Measurements from ENCODE around the gene SH2D4B. TPM values are rescaled to one million over a fixed set of nuclear protein-coding genes. Genes with fewer than 3 reads are reported as not detected.

SH2D4B gene
- total RNA-seq, 1 experiment from 2014 or later, result 0.22 TPM

GRCh38 chr10:80671847-80672246 lies 134.1 kb downstream of the SH2D4B start:
- ChIA-PET CTCF (interaction anchor here (1.4 to 1.6 kb wide), 2 partner anchors 9 kb away, joined by 4 to 9 read pairs; no protein-coding TSS in a partner anchor), POLR2A (no interaction called here), RAD21 (ENCODE audit: low non-redundant PET in 1 of 2, low total read pairs in 2 of 2, uncharacterized antibody in 2 of 2, unreplicated experiment in 2 of 2) (no interaction called here)
- Histone ChIP-seq H3K27me3 (ENCODE audit: insufficient read depth, low read length) (no peaks in the 10 kb centered on the region; the same call in 1 of the 2 replicates), H3K4me1 (ENCODE audit: control insufficient read depth in 1 of 2, insufficient read depth in 2 of 2, low read length in 2 of 2) (no peaks in the 10 kb centered on the region), H3K79me2 (ENCODE audit: insufficient read depth, low read length) (no peaks in the 10 kb centered on the region), H3K9me3 (ENCODE audit: control insufficient read depth in 1 of 2, insufficient read depth in 1 of 2, low read depth in 1 of 2, low read length in 2 of 2) (no peaks in the 10 kb centered on the region), H3K27ac (ENCODE audit: low read depth, low read length) (no peak overlapping the region), H3K4me2 (ENCODE audit: low read length) (no peak overlapping the region), H3K9me2 (ENCODE audit: insufficient read depth) (no peaks in the 10 kb centered on the region), H3K9ac (ENCODE audit: low read length) (no peak overlapping the region), H3K36me3 (ENCODE audit: control insufficient read depth in 1 of 2, insufficient read depth in 2 of 2, low read length in 2 of 2) (no peaks in the 10 kb centered on the region), H3K4me3 (replicated peaks in 1 of 2; ENCODE audit: low read depth in 1 of 2, low read length in 2 of 2) (no peak overlapping the region), H4K20me1 (ENCODE audit: insufficient read depth) (no peaks in the 10 kb centered on the region), H2AFZ (ENCODE audit: low read depth, low read length, poor library complexity, severe bottlenecking) (no peak overlapping the region)
- TF ChIP-seq CBX3 (IDR thresholded peaks at IDR 0.05; ENCODE audit: low read depth), result no peak
- TF ChIP-seq SRF (IDR thresholded peaks at IDR 0.05; ENCODE audit: low read depth), result no peak
- no peak for TF ChIP-seq ZFX (IDR thresholded peaks at IDR 0.05)
- TF ChIP-seq CEBPB (IDR thresholded peaks at IDR 0.05; ENCODE audit: low read depth), result no peak
- TF ChIP-seq TCF7L2 (IDR thresholded peaks at IDR 0.05; ENCODE audit: borderline replicate concordance, extremely low read depth, insufficient read depth, insufficient read length), result no peak
- no peak for TF ChIP-seq SIN3A (IDR thresholded peaks at IDR 0.05; ENCODE audit: low read depth)
- no peak for TF ChIP-seq POLR2AphosphoS5 (IDR thresholded peaks at IDR 0.05; ENCODE audit: low read depth, low read length)
- no peak for TF ChIP-seq JUND (IDR thresholded peaks at IDR 0.05)
- TF ChIP-seq FOSL1 (IDR thresholded peaks at IDR 0.05; ENCODE audit: low read depth), result no peak
- no peak for TF ChIP-seq YY1 (IDR thresholded peaks at IDR 0.05; ENCODE audit: extremely low read depth, insufficient replicate concordance, low read depth, low read length)
- TF ChIP-seq, protein P1, sequence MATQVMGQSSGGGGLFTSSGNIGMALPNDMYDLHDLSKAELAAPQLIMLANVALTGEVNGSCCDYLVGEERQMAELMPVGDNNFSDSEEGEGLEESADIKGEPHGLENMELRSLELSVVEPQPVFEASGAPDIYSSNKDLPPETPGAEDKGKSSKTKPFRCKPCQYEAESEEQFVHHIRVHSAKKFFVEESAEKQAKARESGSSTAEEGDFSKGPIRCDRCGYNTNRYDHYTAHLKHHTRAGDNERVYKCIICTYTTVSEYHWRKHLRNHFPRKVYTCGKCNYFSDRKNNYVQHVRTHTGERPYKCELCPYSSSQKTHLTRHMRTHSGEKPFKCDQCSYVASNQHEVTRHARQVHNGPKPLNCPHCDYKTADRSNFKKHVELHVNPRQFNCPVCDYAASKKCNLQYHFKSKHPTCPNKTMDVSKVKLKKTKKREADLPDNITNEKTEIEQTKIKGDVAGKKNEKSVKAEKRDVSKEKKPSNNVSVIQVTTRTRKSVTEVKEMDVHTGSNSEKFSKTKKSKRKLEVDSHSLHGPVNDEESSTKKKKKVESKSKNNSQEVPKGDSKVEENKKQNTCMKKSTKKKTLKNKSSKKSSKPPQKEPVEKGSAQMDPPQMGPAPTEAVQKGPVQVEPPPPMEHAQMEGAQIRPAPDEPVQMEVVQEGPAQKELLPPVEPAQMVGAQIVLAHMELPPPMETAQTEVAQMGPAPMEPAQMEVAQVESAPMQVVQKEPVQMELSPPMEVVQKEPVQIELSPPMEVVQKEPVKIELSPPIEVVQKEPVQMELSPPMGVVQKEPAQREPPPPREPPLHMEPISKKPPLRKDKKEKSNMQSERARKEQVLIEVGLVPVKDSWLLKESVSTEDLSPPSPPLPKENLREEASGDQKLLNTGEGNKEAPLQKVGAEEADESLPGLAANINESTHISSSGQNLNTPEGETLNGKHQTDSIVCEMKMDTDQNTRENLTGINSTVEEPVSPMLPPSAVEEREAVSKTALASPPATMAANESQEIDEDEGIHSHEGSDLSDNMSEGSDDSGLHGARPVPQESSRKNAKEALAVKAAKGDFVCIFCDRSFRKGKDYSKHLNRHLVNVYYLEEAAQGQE (IDR thresholded peaks at IDR 0.05; ENCODE audit: low read depth), result no peak
- TF ChIP-seq, protein P2, sequence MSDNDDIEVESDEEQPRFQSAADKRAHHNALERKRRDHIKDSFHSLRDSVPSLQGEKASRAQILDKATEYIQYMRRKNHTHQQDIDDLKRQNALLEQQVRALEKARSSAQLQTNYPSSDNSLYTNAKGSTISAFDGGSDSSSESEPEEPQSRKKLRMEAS (IDR thresholded peaks at IDR 0.05), result no peak
- TF ChIP-seq EZH2 (IDR thresholded peaks at IDR 0.05), result no peak
- intact Hi-C loops (cut with micrococcal nuclease), result no loop called here
- ATAC-seq (no peak), DNase-seq (ENCODE audit: low read depth, low spot score) (no peak)
- no TSS peak for BruUV-seq (replicated peaks)
